Upper lobe of right lung (tissue), 1 donor: Measurements from ENCODE around the gene KLHL17. TPM values are rescaled to one million over a fixed set of nuclear protein-coding genes. Genes with fewer than 3 reads are reported as not detected.

Source experiments
- ATAC-seq: fragments of 200-7000 bp; cut with Tn5 transposase; one replicate; pipeline ENCODE4 v1.9.1; 2020; ENCODE audit warnings: mild to moderate bottlenecking, moderate library complexity
- DNase-seq: peaks from one replicate; pipeline ENCODE4 v3.0.0-alpha.2; 2020
- H3K27ac ChIP-seq: fragments of 200-600 bp; one replicate; pipeline ENCODE4 v1.8.0; 2022
- H3K27me3 ChIP-seq: fragments of 200-600 bp; one replicate; pipeline ENCODE4 v1.8.0; 2022; ENCODE audit warnings: mild to moderate bottlenecking
- H3K36me3 ChIP-seq: fragments of 200-600 bp; one replicate; pipeline ENCODE4 v1.8.0; 2022
- H3K4me1 ChIP-seq: fragments of 200-600 bp; one replicate; pipeline ENCODE4 v1.8.0; 2022
- H3K4me3 ChIP-seq: fragments of 200-600 bp; one replicate; pipeline ENCODE4 v1.8.0; 2022; ENCODE audit warnings: mild to moderate bottlenecking
- H3K9me3 ChIP-seq: fragments of 200-600 bp; one replicate; pipeline ENCODE4 v1.8.0; 2022
- CTCF ChIP-seq: fragments of 200-600 bp; IDR thresholded peaks from one replicate; pipeline ENCODE4 v1.8.0; 2022; ENCODE audit warnings: antibody characterized with exemption
- intact Hi-C: fragments of 100-400 bp; cut with DNase I; formaldehyde crosslinking; loops from one replicate; pipeline ENCODE4 v1.11.0; 2022
- total RNA-seq: library from RNA; stranded (reverse); fragmentation: NEBNext Ultra II Directional; extraction: Animal tissue kit (Norgen Biotek cat#: 25700); gene quantifications from one replicate; pipeline ENCODE4 v1.2.1, GENCODE V29; 2021
- donor health status: DM: no; HTN: yes; CAD: no; lungs with severe emphysema.

The KLHL17 gene
- total RNA-seq, 1 donor from 2014 or later = 17.0 TPM

- Histone ChIP-seq H3K4me1 (peaks cover 7% of the 10 kb centered on the region), H3K36me3 (no peaks in the 10 kb centered on the region), H3K9me3 (no peaks in the 10 kb centered on the region), H3K4me3 (no peak overlapping the region), H3K27me3 (peaks cover 30% of the 10 kb centered on the region), H3K27ac (no peak overlapping the region)
- intact Hi-C loops = no loop called here
- ATAC-seq (no peak), DNase-seq (peak; percentile 60)
- TF ChIP-seq CTCF = no peak
These were observed 18.7 kb downstream of the KLHL17 start for GRCh38 chr1:978835-979743.

GRCh38 chr1:979744-980072 is 19.3 kb downstream of the KLHL17 start:
- intact Hi-C loops = loop anchor here (10.0 kb wide), 1 partner anchor 85 kb away; no protein-coding TSS in a partner anchor
- H3K4me1 ChIP-seq = peaks cover 7% of the 10 kb centered on the region
- no peak for DNase-seq
- H3K27me3 ChIP-seq = peaks cover 30% of the 10 kb centered on the region
- H3K4me3 ChIP-seq = no peak overlapping the region
- no peaks in the 10 kb centered on the region for H3K36me3 ChIP-seq
- H3K27ac ChIP-seq = no peak overlapping the region
- ATAC-seq = no peak
- H3K9me3 ChIP-seq = no peaks in the 10 kb centered on the region
- no peak for TF ChIP-seq CTCF

GRCh38 chr1:980137-980571 is 19.8 kb downstream of the KLHL17 start:
- no peak for ATAC-seq
- H3K36me3 ChIP-seq = no peaks in the 10 kb centered on the region
- no peak for TF ChIP-seq CTCF
- H3K27ac ChIP-seq = no peak overlapping the region
- H3K4me1 ChIP-seq = peaks cover 7% of the 10 kb centered on the region
- no peak for DNase-seq
- intact Hi-C loops = loop anchor here (10.0 kb wide), 1 partner anchor 85 kb away; no protein-coding TSS in a partner anchor
- no peaks in the 10 kb centered on the region for H3K9me3 ChIP-seq
- no peak overlapping the region for H3K4me3 ChIP-seq
- H3K27me3 ChIP-seq = peaks cover 28% of the 10 kb centered on the region

GRCh38 chr1:980602-981395 is 20.4 kb downstream of the KLHL17 start:
- Histone ChIP-seq H3K27me3 (peaks cover 21% of the 10 kb centered on the region), H3K4me3 (no peak overlapping the region), H3K4me1 (peaks cover 6% of the 10 kb centered on the region), H3K9me3 (no peaks in the 10 kb centered on the region), H3K27ac (no peak overlapping the region), H3K36me3 (no peaks in the 10 kb centered on the region)
- ATAC-seq = no peak
- TF ChIP-seq CTCF = no peak
- DNase-seq = no peak
- intact Hi-C loops = loop anchor here (10.0 kb wide), 1 partner anchor 84 kb away; no protein-coding TSS in a partner anchor

- TF ChIP-seq CTCF = no peak
- H3K4me3 ChIP-seq = no peak overlapping the region
- H3K4me1 ChIP-seq = no peaks in the 10 kb centered on the region
- ATAC-seq (no peak), DNase-seq (no peak)
- H3K9me3 ChIP-seq = no peaks in the 10 kb centered on the region
- H3K27ac ChIP-seq = no peak overlapping the region
- no peaks in the 10 kb centered on the region for H3K36me3 ChIP-seq
- intact Hi-C loops = loop anchor here (10.0 kb wide), 1 partner anchor 83 kb away; no protein-coding TSS in a partner anchor
- H3K27me3 ChIP-seq = peaks cover 15% of the 10 kb centered on the region
These were observed 21.1 kb downstream of the KLHL17 start for GRCh38 chr1:981491-981954.
